Hepatocyte (in vitro differentiated cells): ENCODE results near the gene CDC42SE2. TPM values are rescaled to one million over a fixed set of nuclear protein-coding genes. Genes with fewer than 3 reads are reported as not detected.

ENCODE experiments used
- DNase-seq: peaks from one replicate; pipeline ENCODE4 v3.0.0-alpha.2; 2016; ENCODE audit warnings: low spot score
- H2AFZ ChIP-seq: fragments of 200-600 bp; sonication (generic); 2 replicates; pipeline ENCODE4 v1.6.0; 2016; ENCODE audit warnings: antibody characterized with exemption, mild to moderate bottlenecking
- H3K27ac ChIP-seq: fragments of 200-600 bp; sonication (generic); 2 replicates; pipeline ENCODE4 v1.5.1; 2016; ENCODE audit warnings: mild to moderate bottlenecking
- H3K27me3 ChIP-seq: fragments of 200-600 bp; sonication (generic); 2 replicates; pipeline ENCODE4 v1.6.1; 2016
- H3K36me3 ChIP-seq: fragments of 200-600 bp; sonication (generic); replicated peaks from 2 replicates; pipeline ENCODE4 v1.5.1; 2016; ENCODE audit warnings: low read depth; ENCODE audit not compliant: insufficient read depth
- H3K4me1 ChIP-seq: fragments of 200-600 bp; sonication (generic); 2 replicates; pipeline ENCODE4 v1.5.1; 2016; ENCODE audit warnings: mild to moderate bottlenecking, moderate library complexity; ENCODE audit not compliant: insufficient read depth
- H3K4me2 ChIP-seq: fragments of 200-600 bp; sonication (generic); 2 replicates; pipeline ENCODE4 v1.6.0; 2016
- H3K4me3 ChIP-seq: fragments of 200-600 bp; sonication (generic); 2 replicates; pipeline ENCODE4 v1.5.1; 2016; ENCODE audit warnings: mild to moderate bottlenecking
- H3K79me2 ChIP-seq: fragments of 200-600 bp; sonication (generic); 2 replicates; pipeline ENCODE4 v1.6.0; 2017; ENCODE audit warnings: mild to moderate bottlenecking
- H3K9me2 ChIP-seq: fragments of 200-600 bp; sonication (generic); replicated peaks from 2 replicates; pipeline ENCODE4 v1.6.0; 2017; ENCODE audit warnings: mild to moderate bottlenecking; ENCODE audit not compliant: insufficient read depth
- H3K9me3 ChIP-seq: fragments of 200-600 bp; sonication (generic); 2 replicates; pipeline ENCODE4 v1.5.1; 2016; ENCODE audit warnings: low read depth, mild to moderate bottlenecking
- H4K20me1 ChIP-seq: fragments of 200-600 bp; sonication (generic); 2 replicates; pipeline ENCODE4 v1.6.0; 2016; ENCODE audit warnings: mild to moderate bottlenecking; ENCODE audit not compliant: insufficient read depth, poor library complexity, severe bottlenecking
- EZH2 ChIP-seq: fragments of 200-600 bp; sonication (generic); IDR thresholded peaks from 2 replicates; pipeline ENCODE4 v1.6.1; 2016; ENCODE audit warnings: antibody characterized with exemption, mild to moderate bottlenecking, borderline replicate concordance
- EZH2phosphoT487 ChIP-seq: fragments of 200-600 bp; sonication (generic); IDR thresholded peaks from one replicate; pipeline ENCODE4 v1.6.1; 2018; ENCODE audit warnings: antibody characterized with exemption, mild to moderate bottlenecking, low read depth, moderate library complexity; ENCODE audit not compliant: unreplicated experiment, severe bottlenecking
- WGBS: methylation state at CpG from one replicate; pipeline ENCODE4 v1.1.6; 2016; ENCODE audit warnings: low lambda C conversion rate; ENCODE audit errors: missing lambda C conversion rate; 5-methylcytosine and 5-hydroxymethylcytosine counted together
- polyA plus RNA-seq: library from polyadenylated mRNA; unstranded; fragments of >200 nt; fragmentation: Nextera tagmentation; extraction: Ambion mirVana; gene quantifications from 2 replicates; pipeline ENCODE4 v1.2.1, GENCODE V29; 2016
- total RNA-seq: library from RNA; depleted of rRNA; stranded (reverse); fragments of >200 nt; gene quantifications from 2 replicates; pipeline ENCODE4 v1.2.3, GENCODE V29; 2014
- TF ChIP-seq, protein P1 (sequence below): fragments of 200-600 bp; sonication (generic); IDR thresholded peaks from 2 replicates; pipeline ENCODE4 v1.5.1; 2016; ENCODE audit warnings: antibody characterized with exemption, mild to moderate bottlenecking; ENCODE audit not compliant: poor library complexity

The CDC42SE2 gene
- total and polyA plus RNA-seq, 2 experiments from 2014 or later: 27.2 to 51.5 TPM

GRCh38 chr5:131430794-131431193 lies 166.9 kb downstream of the CDC42SE2 start:
- Histone ChIP-seq H3K4me3 (no peak overlapping the region), H3K9me3 (no peaks in the 10 kb centered on the region), H2AFZ (no peak overlapping the region), H3K4me2 (no peak overlapping the region), H4K20me1 (no peaks in the 10 kb centered on the region), H3K36me3 (no peaks in the 10 kb centered on the region), H3K27ac (no peak overlapping the region), H3K79me2 (no peaks in the 10 kb centered on the region), H3K9me2 (no peaks in the 10 kb centered on the region), H3K27me3 (no peaks in the 10 kb centered on the region), H3K4me1 (no peaks in the 10 kb centered on the region)
- no peak for DNase-seq
- 100% methylated on average over 1 of the region's 1 CpG for WGBS
- TF ChIP-seq, protein P1, sequence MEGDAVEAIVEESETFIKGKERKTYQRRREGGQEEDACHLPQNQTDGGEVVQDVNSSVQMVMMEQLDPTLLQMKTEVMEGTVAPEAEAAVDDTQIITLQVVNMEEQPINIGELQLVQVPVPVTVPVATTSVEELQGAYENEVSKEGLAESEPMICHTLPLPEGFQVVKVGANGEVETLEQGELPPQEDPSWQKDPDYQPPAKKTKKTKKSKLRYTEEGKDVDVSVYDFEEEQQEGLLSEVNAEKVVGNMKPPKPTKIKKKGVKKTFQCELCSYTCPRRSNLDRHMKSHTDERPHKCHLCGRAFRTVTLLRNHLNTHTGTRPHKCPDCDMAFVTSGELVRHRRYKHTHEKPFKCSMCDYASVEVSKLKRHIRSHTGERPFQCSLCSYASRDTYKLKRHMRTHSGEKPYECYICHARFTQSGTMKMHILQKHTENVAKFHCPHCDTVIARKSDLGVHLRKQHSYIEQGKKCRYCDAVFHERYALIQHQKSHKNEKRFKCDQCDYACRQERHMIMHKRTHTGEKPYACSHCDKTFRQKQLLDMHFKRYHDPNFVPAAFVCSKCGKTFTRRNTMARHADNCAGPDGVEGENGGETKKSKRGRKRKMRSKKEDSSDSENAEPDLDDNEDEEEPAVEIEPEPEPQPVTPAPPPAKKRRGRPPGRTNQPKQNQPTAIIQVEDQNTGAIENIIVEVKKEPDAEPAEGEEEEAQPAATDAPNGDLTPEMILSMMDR: no peak
- TF ChIP-seq EZH2phosphoT487 (no peak), EZH2 (no peak)

DNA sequence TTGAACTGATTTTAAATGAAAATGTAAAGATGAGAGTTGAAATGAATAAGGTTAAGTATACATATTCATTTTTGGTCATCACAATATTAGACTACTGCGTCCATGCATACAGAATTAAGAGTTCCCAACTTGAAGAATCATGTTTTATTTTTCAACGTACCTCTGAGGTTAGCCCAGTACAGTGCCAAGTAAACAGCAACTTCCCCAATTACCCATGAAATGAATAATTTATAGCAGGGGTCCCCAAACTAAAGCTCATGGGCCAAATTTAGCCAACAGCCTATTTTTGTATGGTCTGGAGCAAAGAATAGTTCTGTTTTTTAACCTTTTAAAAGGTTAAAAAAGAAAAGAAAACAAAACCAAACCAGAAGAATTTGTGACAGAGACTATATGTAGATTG lies 167.9 kb downstream of the CDC42SE2 start:
- DNase-seq: no peak
- H3K4me1 ChIP-seq: no peaks in the 10 kb centered on the region
- TF ChIP-seq EZH2: no peak
- TF ChIP-seq, protein P1: no peak
- TF ChIP-seq EZH2phosphoT487: no peak
- no peak overlapping the region for H3K4me3 ChIP-seq
- H4K20me1 ChIP-seq: no peaks in the 10 kb centered on the region
- no peaks in the 10 kb centered on the region for H3K36me3 ChIP-seq
- no peaks in the 10 kb centered on the region for H3K9me3 ChIP-seq
- H3K4me2 ChIP-seq: no peak overlapping the region
- WGBS: 72% methylated on average over 2 of the region's 2 CpGs
- no peaks in the 10 kb centered on the region for H3K9me2 ChIP-seq
- no peaks in the 10 kb centered on the region for H3K79me2 ChIP-seq
- H3K27me3 ChIP-seq: no peaks in the 10 kb centered on the region
- no peak overlapping the region for H3K27ac ChIP-seq
- H2AFZ ChIP-seq: no peak overlapping the region

GRCh38 chr5:131433109-131433508 lies 169.3 kb downstream of the CDC42SE2 start:
- H3K36me3 ChIP-seq: no peaks in the 10 kb centered on the region

More at GRCh38 chr5:131433109-131433508, 169.3 kb downstream of the CDC42SE2 start:
- Histone ChIP-seq H3K27me3 (no peaks in the 10 kb centered on the region), H2AFZ (no peak overlapping the region), H3K4me1 (no peaks in the 10 kb centered on the region), H3K4me3 (no peak overlapping the region), H3K9me3 (no peaks in the 10 kb centered on the region), H4K20me1 (no peaks in the 10 kb centered on the region), H3K27ac (no peak overlapping the region), H3K9me2 (no peaks in the 10 kb centered on the region), H3K4me2 (no peak overlapping the region), H3K79me2 (no peaks in the 10 kb centered on the region)
- 100% methylated on average over 1 of the region's 1 CpG for WGBS
- TF ChIP-seq EZH2phosphoT487: no peak
- TF ChIP-seq, protein P1: no peak
- TF ChIP-seq EZH2: no peak
- DNase-seq: no peak
